Measurements from ENCODE around the gene C20orf141.

C20orf141 gene

GRCh38 chr20:2851086-2851485 is 36.3 kb downstream of the C20orf141 start:
- H3K9me2 ChIP-seq (replicated peaks; ENCODE audit: control insufficient read depth, low read length), result no peaks in the 10 kb centered on the region
- H3F3A ChIP-seq (ENCODE audit: control insufficient read depth, insufficient read depth), result no peaks in the 10 kb centered on the region
- no peaks in the 10 kb centered on the region for H3K79me2 ChIP-seq (ENCODE audit: control insufficient read depth, low read length)
- H3K4me2 ChIP-seq (ENCODE audit: low read length), result no peak overlapping the region
- peaks cover 6% of the 10 kb centered on the region; the same call in 1 of the 2 replicates for H3K4me1 ChIP-seq (ENCODE audit: control insufficient read depth, low read length)
- H3K4me3 ChIP-seq (ENCODE audit: low read length), result no peak overlapping the region
- TF ChIP-seq CTCF (IDR thresholded peaks at IDR 0.05; ENCODE audit: low read depth, low read length, poor library complexity, severe bottlenecking) (no peak), EZH2phosphoT487 (IDR thresholded peaks at IDR 0.05; ENCODE audit: borderline replicate concordance, low read length) (no peak)
- H4K20me1 ChIP-seq (ENCODE audit: control insufficient read depth, insufficient read depth, low read depth, low read length), result no peaks in the 10 kb centered on the region
- H3K27me3 ChIP-seq (ENCODE audit: control insufficient read depth, low read length), result no peaks in the 10 kb centered on the region
- H3K27ac ChIP-seq (ENCODE audit: low read depth, low read length), result no peak overlapping the region
- H3K9me3 ChIP-seq (ENCODE audit: control insufficient read depth, insufficient read depth, low read length), result no peaks in the 10 kb centered on the region
- no peaks in the 10 kb centered on the region for H3K36me3 ChIP-seq (ENCODE audit: control insufficient read depth, low read length)

GRCh38 chr20:2858591-2858990 is 43.8 kb downstream of the C20orf141 start:
- H4K20me1 ChIP-seq (ENCODE audit: control insufficient read depth, insufficient read depth, low read depth, low read length), result no peaks in the 10 kb centered on the region
- no peak overlapping the region for H3K4me3 ChIP-seq (ENCODE audit: low read length)
- no peak overlapping the region for H3K27ac ChIP-seq (ENCODE audit: low read depth, low read length)
- no peaks in the 10 kb centered on the region for H3K9me2 ChIP-seq (replicated peaks; ENCODE audit: control insufficient read depth, low read length)
- no peaks in the 10 kb centered on the region for H3F3A ChIP-seq (ENCODE audit: control insufficient read depth, insufficient read depth)
- H3K27me3 ChIP-seq (ENCODE audit: control insufficient read depth, low read length), result no peaks in the 10 kb centered on the region
- no peak overlapping the region for H3K4me2 ChIP-seq (ENCODE audit: low read length)
- TF ChIP-seq CTCF (IDR thresholded peaks at IDR 0.05; ENCODE audit: low read depth, low read length, poor library complexity, severe bottlenecking) (no peak), EZH2phosphoT487 (IDR thresholded peaks at IDR 0.05; ENCODE audit: borderline replicate concordance, low read length) (no peak)
- no peaks in the 10 kb centered on the region for H3K4me1 ChIP-seq (ENCODE audit: control insufficient read depth, low read length)
- H3K79me2 ChIP-seq (ENCODE audit: control insufficient read depth, low read length), result no peaks in the 10 kb centered on the region
- no peaks in the 10 kb centered on the region for H3K9me3 ChIP-seq (ENCODE audit: control insufficient read depth, insufficient read depth, low read length)
- no peaks in the 10 kb centered on the region for H3K36me3 ChIP-seq (ENCODE audit: control insufficient read depth, low read length)

GRCh38 chr20:2859330-2860121 is 44.7 kb downstream of the C20orf141 start:
- H3K27ac ChIP-seq (ENCODE audit: low read depth, low read length), result no peak overlapping the region

More at GRCh38 chr20:2859330-2860121, 44.7 kb downstream of the C20orf141 start:
- Histone ChIP-seq H3K9me2 (replicated peaks; ENCODE audit: control insufficient read depth, low read length) (no peaks in the 10 kb centered on the region), H4K20me1 (ENCODE audit: control insufficient read depth, insufficient read depth, low read depth, low read length) (no peaks in the 10 kb centered on the region), H3K36me3 (ENCODE audit: control insufficient read depth, low read length) (no peaks in the 10 kb centered on the region), H3K4me3 (ENCODE audit: low read length) (no peak overlapping the region), H3F3A (ENCODE audit: control insufficient read depth, insufficient read depth) (no peaks in the 10 kb centered on the region), H3K79me2 (ENCODE audit: control insufficient read depth, low read length) (no peaks in the 10 kb centered on the region), H3K4me1 (ENCODE audit: control insufficient read depth, low read length) (no peaks in the 10 kb centered on the region), H3K9me3 (ENCODE audit: control insufficient read depth, insufficient read depth, low read length) (no peaks in the 10 kb centered on the region), H3K27me3 (ENCODE audit: control insufficient read depth, low read length) (no peaks in the 10 kb centered on the region), H3K4me2 (ENCODE audit: low read length) (no peak overlapping the region)
- TF ChIP-seq CTCF (IDR thresholded peaks at IDR 0.05; ENCODE audit: low read depth, low read length, poor library complexity, severe bottlenecking) (no peak), EZH2phosphoT487 (IDR thresholded peaks at IDR 0.05; ENCODE audit: borderline replicate concordance, low read length) (no peak)
